T follicular helper cell (primary cell): ENCODE data around the gene ALX1.

Source experiments
- DNase-seq: peaks from one replicate; pipeline ENCODE4 v3.0.0-alpha.2; 2020; ENCODE audit warnings: low read depth
- total RNA-seq, 2 experiments: gene quantifications; one replicate each; lab custom pipeline; 2026; lab: John Stamatoyannopoulos, UW

The ALX1 gene
- 0 reads per million in 2 experiments for total RNA-seq

DNA sequence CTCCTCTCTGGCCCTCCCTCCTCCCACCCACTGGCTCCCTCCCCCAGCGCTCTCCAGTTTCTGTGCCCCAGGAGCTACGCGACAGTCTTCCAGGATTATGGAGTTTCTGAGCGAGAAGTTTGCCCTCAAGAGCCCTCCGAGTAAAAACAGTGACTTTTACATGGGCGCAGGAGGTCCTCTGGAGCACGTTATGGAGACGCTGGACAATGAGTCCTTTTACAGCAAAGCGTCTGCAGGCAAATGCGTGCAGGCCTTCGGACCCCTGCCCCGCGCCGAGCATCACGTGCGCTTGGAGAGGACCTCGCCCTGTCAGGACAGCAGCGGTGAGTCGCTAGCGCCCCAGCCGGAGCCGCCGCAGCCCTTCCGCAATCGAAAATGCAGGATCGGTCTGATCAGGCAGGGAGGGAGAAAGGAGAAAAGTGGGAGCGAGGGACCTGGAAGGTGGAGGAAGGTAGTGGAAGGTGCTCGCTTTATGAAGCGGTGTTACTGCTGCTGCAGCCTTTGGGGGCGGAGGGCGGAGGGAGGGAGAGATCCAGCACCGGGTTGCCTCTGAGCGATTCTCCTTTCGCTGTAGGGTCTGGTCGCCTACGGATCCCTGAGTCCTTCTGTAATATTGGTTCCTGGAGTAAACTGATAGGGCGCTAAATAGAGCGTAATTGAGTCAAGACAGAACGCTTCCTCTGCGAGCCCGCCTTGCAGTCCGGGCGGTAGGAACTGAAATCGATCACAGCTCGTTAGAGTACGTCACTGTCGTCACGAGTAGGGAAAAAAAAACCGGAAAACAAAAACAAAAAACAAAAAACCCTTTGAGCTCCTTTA lies at the start of gene ALX1:
ALX1 (plus strand) TSS at position 56 of the 819 bp plus-strand sequence; CDS start at position 98, 42 bp downstream.
- no peak for DNase-seq

DNA sequence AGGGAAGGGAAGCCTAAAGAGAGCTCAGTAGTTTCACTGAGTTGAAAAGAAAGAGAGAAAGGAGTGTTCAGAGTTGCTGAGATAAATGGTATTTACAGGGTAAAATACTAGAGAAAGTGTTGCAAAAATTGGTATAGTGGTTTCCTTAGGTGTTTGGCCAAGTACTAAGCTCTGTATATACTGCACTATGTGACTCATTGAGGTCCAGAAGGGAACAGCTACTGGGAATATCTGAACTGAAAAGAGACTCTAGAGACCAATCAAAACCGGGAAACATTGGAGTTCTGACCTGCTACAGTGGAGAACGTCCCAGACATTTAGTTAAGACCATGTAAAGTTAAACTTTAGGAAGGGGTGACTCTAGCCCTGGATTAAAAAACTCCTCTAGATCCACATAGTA lies 42.7 kb upstream of the ALX1 start:
- DNase-seq = no peak

DNA sequence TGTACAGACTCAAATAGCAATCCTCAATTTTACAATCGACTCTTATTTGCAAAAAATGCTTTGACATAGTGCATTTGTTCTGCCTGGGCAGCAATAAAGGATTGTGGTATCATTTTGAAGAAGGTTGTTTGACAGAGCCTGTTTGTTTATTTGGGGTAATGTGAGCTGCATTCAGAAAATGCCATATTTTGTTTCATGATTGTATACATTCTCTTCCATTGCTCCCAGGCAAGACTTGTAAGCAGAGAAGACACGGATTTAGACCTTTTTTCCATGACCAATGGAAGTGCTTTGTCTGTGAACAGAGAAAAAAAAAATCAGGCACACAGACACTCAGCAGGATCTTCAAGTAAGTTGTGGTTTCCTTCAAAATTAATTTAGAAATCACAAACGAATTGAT lies 35.5 kb upstream of the ALX1 start:
- no peak for DNase-seq

DNA sequence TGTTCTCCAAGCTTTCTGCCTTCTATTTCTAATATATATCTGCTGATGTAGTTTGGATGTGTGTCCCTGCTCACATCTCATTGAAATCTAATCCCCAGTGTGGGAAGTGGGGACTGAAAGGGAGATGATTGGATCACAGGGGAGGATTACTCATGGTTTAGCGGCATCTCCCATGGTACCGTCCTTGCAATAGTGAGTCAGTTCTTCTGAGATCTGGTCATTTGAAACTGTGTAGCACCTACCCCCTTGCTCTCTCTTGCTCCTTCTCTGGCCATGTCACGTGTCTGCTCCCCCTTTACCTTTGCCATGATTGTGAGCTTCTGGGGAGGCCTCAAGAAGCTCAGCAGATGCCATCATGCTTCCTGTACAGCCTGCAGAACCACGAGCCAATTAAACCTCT lies 26.2 kb upstream of the ALX1 start:
- no peak for DNase-seq

DNA sequence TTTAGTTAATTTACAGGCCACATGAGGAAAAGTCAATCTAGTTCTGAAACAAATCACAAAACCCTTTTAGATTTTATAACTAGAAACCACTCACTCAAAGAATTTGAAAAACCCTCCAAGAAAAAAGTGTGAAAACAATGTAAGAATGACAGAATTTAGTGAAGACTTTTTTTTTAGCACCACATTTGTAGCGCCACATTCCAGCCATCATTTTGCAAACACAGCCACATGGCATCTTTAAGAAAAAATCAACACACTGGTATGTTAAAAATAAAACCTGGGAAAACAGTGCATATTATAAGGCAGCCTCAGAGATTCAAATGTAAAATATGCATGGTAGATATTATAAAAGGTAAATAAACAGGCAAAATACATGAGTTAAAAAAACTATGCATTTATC lies 22.3 kb upstream of the ALX1 start:
- no peak for DNase-seq

DNA sequence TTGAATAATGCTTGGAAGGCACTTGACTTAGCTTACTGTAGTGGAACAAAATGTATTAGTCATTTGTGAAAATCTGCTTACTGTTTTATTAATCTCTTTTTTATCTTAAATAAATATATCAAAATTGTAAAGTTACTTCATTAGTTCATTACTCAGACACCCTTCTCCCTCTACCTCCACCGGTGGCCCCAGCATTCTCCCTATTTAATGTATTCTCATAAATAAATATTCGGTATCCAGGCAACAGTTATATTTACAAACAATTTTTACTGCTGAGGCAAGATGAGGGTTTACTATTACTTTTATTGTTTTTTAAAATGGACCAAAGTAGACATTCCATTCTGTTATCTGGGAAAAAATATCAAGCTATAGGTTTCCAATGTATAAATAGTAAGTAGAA lies 19.6 kb upstream of the ALX1 start:
- no peak for DNase-seq

DNA sequence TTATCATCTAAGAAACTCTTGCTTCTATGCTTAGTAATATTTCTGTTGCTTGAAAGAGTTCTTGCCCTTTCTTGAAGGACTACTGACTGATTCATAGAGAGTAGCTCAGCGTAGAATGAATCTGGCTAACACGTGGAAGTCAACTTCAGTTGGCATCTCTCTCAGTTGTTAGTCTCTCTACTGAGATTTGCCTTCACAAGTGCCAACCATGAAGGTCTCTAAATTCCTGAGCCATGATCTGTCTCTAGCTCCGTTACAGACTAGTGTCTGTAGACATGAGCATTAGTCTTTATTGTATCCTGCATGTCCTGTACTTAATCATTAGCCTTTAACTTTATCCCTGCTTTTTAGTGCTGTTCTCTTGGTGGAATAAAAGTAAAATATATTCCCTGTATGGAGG lies 19.1 kb upstream of the ALX1 start:
- DNase-seq = no peak

DNA sequence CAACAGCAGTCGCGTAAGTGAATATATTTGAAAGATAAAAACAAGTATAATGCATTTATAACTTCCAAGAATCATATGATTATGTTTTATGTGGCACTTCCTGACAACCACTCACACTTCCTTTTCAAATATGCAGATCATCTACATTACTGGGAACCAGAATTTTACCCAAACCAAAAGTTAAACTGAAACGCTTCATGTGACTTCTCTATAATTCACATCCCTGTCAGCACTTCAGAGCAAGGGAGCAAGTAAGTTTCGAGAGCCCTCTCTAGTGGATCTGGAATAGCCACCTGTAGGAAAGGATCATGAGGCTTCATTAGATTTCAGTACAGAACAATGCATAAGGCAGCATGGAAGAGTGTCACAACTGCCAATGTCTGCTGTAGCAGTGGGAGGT lies 13.7 kb upstream of the ALX1 start:
- no peak for DNase-seq

DNA sequence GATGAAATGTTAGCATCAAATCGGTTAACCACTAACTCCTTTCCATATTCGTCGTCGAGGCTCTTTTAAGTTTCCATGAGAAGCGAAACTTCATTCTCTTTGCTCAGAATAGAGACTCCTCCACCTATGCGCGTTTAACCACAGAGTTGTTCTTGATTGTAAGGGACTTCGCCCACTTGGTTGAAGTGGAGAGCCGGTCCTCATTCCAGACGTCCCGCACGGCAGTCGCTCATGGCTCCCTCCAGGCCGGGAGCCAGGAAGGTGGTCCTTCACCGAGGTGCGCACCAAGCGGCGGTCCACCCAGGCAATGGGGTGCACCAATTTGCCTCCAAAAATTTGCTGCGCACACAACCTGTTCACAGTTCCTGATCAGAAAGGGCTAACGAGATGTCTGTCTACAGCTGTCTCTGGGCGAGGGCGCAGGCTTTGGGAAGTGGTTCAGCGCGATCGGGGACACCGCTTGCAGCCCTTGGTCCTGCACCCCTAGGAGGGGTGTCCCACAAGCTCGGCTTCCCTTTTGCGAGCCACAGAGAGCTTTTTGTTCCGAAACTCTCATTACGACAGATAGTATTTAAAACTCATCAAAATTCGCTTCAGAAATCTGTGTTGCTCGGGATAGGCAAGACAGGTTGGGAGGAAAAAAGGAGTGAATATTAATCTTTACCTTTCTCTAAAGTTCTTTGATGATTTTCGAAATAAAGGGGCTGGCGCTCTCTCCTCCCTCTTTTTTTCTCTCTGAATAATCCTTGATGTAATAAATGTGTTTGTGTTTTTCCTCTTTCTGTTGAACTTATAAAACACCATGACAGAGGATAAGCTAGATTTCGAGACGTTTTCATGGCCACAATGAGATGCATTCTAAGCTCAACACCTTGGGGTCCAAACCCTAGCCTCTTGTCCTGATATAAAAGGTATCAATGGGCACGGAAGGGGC lies 6.4 kb upstream of the ALX1 start:
- no peak for DNase-seq

DNA sequence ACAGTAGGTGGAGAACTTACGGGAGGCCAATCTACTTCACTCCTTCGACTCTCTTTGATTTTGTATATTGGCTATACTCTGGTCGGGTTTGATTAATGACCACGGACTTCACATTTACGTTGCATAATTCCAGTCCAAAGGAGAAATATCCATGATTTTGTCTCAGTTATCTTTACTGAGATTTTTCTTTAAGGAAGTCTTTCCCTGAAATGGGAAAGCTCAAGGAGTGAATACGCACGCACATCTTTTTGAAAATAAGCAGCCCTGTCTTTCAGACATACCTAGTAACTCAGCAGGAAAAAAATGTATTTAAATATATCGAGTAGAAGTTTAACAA lies 5.7 kb upstream of the ALX1 start:
- no peak for DNase-seq

DNA sequence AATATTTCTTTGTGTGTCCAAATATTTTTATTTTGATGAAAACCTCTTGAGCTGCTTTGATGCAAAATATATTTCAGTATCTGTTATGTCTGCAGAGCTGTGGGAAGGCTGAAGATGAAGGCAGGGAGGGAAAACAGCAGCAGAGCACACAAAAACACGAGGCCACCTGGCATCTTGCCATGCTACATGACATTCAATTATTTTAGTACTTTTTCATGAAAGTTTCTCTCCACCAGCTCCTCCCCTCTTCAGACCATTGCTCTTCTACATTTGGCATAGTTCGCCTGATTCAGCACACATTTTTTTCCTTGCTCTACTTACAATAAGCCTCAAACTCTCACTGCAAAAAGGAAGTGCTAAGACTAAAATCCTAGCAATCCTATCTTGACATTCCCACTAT lies 4.6 kb upstream of the ALX1 start:
- DNase-seq = no peak

DNA sequence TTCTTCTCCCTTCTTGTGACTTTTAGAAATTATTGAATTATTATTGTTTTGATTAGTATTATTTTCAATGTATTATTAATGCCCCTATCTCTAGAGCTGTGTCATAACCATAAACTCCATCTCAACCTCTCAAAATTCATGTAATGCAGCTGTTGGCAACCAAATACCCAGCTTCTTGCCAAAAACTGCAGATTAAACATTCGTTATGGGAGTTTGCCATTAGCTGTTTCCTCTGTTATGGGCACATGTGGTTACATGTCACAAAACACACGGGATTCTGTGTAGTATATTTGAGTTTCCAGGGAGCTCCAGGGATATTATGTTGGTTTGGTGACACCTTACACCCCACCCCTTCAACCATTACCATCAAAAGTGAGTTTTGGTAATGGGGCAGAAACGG lies 2.8 kb upstream of the ALX1 start:
- no peak for DNase-seq

DNA sequence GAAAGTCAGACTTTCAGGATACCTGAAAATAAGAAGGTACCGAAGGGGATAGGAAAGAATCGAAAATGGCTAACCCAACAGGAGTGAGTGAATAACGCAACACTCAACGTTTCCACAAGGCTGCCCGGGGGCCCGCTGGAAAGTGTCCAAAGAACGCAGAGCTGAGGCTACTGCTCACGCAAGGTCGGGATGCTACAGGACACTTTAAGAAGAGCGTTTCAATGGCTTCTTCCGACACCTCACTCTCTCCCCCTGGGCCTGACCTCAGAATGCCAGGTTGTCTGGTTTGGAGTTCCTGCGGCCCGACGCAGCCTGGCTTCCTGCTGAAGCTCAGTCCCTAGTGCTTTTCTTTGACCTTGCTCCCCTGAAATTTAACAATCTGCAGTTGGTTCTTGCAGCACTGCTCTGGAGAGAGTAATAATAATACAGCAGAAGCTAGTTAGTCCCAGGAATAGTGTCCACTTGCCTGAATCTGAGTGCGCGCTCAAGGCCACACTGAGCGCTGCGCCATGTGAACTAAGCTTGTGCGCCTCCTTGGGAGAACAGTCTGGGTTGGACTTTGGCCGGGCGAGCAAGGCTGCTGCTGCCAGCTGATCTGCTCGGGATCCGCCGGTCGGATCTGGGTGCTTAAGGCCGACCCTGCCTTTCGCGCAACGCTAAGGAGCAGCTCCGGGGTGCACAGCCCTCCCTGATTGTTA lies 2.0 kb upstream of the ALX1 start:
- no peak for DNase-seq

DNA sequence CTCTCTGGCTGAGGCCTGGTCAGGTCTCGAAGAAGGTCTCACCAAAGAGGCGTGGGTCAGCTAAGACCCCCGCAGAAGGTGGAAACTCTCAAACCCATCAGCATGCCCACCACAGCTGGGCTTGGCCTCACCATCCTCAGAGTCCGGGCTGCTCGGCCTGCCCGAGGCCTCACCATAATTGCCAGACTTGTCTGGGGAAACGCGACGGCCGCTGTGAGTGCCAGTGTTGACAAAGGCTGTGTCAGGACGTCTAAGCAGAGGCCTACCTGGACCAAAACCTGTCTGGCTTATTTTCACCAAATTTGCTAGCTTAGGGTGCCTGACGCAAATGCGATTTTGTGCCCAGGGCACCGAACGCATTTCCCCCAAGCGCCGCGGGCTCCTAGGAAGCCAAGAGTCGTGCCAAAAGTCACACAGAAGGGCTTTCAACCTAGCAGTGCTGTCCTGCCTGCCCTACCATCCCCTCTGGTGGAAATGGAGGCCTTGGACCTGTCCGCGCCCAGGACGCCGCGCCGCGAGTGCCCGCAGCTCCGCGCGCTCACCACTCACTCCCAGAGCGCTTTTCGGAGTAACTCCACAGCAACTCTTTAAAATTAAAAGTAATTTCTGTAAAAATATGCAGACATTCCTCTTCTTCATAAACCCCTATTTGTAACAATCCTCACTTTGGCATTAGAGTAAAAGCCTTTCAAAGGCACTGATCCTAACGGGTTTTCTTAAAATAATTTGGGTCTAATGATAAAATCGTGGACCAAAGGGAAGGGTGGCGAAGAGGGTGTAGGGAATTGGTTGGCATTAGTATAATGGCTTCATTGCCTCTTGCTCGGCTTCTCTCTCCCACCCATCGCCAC lies 1.2 kb upstream of the ALX1 start:
- no peak for DNase-seq

DNA sequence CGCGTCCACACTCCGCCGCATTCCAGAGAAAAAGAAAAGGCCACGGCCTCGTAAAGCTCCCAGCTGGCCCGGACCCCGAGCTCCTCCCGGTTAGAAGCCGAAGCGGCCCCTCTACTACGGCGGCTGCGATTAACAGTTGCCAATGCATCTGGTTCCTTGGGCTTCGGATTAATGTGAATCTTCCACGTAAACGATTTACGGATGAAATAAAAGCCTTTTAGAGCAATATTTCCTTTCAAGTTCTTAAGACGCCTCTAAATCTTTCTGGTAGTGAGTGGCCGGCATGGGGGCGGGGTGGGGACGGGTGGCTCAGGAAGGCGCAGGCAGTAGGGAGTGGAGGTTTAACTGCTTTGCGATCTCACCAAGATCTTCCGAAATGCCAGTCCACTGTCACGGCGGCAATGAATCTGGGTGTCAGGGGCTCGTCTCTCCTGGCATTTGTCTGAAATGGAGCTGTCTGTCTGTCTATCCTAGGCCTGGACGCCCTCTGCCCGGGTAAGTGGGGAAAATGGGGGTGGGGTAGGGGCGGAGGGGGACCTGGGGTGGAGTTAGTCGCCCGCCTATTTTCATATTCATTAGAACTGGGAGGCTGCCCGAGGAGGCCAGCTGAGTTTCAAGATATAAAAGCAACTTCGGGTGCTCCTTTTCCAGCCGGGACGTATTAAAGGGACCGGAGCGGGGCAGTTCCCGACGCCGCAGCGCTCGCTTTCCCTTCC lies 413 bp upstream of the ALX1 start:
- no peak for DNase-seq

DNA sequence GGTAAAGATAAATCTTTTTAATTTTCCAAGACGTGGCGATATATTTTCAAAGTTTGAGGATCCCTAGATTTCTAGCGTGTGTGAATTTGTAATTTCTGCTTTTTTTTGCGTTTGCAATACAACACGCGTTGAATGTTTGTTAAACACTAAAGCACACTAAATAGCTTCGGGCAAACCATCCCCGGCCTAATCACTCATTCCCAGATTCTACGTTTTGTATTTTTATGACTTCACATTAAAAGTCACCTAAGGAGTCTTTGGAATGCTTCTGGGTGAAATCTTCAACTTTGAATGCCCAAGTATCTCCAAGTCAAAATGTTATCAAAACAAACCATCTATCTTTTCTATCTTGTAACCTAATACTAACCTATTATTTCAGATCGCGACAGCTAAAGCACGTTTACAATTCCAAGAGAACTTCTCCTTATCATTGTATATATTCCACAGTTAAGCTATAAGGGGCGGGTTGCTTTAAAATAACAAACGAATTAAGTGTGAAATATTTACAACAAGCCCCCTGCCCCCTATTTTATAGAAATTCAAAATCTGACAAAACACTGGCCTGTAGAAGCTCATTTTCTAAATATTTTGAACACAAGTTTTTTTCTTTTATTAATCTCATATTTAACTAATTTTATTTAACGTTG lies 1.1 kb downstream of the ALX1 start:
- no peak for DNase-seq

DNA sequence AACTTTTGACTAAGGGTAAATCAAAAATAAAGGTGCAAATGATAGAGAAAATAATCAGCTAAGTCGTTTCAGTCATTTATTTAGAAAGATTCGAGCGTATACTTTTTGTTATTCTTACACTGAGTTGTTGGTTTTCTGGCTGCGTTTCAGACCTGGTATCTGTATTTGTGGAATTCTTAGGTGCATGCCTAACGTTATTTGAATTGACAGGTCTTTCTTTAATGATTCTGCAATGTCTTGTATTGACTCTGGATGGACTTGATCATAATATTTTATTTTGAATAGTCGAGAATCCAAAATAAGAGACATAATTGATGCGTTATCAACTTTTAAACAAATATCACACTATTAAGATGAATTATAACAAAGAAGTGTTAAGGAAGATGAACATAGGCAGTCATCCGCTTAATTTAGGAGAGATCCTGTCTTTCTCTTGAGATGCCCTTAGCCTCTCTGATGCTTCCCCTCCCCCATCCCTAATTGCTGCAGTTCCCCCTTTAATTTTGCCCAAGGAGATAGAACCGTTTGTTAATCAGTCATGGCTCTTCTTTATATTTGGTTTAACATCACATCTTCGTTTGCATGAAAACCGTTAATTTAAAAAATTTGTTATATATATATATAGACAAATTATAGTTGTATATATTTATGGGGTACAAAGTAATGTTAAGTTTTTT lies 1.8 kb downstream of the ALX1 start:
- DNase-seq = no peak

DNA sequence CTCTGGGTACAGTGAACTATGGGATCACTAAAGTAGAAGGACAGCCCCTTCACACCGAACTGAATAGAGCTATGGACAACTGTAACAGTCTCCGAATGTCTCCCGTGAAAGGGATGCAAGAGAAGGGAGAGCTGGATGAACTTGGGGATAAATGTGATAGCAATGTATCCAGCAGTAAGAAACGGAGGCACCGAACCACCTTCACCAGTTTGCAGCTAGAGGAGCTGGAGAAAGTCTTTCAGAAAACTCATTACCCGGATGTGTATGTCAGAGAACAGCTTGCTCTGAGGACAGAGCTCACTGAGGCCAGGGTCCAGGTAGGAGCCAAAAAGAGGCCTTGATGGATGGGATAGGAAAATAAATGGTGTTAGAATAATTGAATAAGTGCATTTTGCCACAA lies 3.5 kb downstream of the ALX1 start:
- DNase-seq = no peak

DNA sequence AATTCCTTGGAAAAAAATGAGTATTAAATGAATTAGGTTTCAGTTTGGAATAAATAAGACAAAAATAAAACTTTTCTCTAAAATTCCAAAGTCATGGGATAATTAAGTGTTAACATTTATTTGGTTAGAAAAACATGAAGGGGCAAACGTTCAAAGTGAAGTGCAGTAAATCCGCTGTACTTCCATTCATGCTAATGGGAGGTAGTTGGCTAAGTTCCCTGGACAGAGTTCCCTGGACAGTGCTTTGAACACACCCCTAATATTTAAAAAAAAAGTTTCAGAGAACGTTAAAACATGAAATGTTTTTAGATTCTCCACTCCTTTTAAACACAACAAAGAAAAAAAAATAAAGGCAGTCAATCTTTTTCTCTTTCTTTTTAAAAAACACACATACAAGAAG lies 16.3 kb downstream of the ALX1 start:
- no peak for DNase-seq

DNA sequence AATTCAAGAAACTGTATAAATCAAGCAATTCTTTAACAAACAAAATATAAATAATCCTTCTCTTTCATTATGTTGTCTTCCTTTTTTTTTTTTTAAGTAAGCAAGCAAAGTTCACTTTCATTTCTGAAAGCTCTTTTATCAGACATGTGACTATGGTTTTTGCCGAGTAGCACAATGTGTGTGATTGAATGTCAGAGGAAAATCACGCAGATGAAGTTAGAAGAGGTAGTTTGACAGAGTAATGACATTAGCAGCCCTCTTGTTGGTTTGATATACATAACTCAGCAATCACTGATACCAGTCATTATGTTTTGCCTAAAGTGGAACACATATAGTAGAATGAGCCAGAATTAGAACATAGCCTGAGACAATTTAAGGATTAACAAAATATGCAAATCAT lies 19.0 kb downstream of the ALX1 start:
- DNase-seq = no peak
